ENCODE results near the gene HK1.
"Not testable (repeated sequence)": the region's sequence is repeated elsewhere in the genome, so short reads cannot be mapped to it uniquely, and the experiment has no call there.

The HK1 gene

DNA sequence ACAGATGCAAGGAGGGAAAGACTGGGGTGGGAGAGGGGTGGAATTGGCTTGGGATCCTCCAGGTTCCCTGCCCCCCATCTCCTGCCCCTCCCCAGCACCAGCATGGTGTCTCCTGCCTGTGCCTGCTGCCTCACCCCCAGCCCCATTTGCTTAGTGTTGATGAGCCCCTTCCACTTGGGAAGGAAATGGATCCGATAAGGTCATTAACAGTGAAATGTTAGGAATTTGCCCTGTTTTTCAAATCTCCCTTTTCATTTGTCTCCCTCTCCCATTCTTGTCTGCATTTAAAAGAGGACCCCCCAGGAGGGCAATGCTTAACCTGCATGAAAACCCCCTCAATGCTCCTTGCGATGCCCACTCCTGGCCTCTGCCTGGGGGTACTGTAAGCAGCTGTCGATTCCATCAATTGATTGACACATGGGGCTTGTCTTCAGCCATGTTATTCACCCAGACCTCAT, 51.5 kb downstream of the HK1 start:
- DNase-seq = no peak

DNA sequence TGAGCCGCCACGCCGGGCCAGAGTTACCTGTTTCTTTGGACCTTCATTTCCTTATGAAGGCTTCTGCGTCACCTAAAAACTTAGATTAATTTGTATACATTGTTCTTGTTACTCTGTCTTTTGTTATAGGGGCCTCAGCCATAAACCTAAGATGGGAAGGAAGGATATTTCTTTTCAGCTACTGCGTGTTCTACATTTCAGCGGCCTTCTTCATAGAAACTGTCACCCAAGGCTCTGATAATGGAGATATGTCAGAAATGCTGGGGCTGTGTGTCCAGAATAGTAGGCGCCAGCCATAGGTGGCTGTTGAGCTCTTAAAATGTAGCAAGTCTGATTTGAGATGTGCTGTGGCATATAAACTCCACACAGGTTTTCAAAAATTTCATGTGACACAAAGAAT, 52.9 kb downstream of the HK1 start:
- DNase-seq = no peak

DNA sequence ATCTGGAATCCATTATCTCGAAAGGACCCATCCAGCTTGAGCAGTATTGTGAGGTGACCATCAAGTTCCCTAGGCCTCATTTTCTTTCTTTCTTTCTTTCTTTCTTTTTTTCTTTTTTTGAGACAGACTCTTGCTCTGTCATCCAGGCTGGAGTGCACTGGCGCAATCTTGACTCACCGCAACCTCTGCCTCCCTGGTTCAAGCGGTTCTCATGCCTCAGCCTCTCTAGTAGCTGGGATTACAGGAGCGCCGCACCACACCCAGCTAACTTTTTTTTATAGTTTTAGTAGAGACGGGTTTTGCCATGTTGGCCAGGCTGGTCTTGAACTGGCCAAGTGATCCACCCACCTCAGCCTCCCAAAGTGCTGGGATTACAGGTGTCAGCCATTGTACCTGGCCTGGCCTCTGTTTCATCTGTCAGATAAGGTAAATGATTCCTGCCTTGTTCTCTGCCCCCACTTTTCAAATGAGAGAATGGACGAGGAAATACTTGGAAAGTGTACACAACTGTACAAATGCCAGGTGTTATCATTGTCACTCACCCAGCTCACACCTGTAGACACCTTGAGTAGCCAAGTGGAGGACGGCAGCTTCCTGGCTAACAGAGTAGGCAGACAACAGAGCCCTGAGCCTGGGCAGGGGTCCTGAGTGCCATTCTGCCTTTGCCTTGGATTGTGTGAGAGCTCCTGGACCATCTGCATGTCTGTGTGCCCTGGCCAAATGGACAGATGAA, 54.1 kb downstream of the HK1 start:
- DNase-seq = no peak

DNA sequence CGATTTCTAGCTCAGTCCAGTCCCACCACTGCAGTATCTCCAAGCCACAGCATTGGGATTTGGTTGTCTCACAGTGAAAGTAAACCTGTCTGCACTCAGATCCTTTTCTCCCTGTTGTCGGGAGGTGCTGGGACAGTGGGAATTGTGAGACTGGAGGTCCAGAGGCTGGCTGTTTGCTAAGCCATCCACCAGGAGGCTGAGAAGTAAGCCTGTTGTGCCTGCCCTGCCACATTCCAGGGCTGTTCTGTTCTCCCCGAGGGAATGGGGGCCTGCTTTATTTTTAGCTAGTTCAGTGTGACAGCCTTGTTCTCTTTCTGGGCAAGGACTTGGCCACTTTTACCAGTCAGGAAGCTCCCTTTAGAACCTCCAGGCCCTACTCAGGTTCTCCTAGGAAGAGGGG, 54.9 kb downstream of the HK1 start:
- no peak for DNase-seq

DNA sequence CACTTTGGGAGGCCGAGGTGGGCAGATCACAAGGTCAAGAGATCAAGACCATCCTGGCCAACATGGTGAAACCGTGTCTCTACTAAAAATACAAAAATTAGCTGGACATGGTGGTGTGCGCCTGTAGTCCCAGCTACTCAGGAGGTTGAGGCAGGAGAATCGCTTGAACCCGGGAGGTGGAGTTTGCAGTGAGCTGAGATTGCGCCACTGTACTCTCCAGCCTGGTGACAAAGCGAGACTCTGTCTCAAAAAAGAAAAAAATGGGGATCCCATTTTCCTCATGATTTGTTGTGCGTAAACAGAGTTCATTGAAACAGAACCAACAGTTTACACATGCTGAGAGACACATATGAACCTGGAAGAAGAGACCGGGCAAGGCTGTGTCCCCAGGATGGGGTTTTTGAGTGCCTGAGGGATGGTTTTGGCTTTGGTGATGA, 55.6 kb downstream of the HK1 start:
- not testable (repeated sequence) for DNase-seq

DNA sequence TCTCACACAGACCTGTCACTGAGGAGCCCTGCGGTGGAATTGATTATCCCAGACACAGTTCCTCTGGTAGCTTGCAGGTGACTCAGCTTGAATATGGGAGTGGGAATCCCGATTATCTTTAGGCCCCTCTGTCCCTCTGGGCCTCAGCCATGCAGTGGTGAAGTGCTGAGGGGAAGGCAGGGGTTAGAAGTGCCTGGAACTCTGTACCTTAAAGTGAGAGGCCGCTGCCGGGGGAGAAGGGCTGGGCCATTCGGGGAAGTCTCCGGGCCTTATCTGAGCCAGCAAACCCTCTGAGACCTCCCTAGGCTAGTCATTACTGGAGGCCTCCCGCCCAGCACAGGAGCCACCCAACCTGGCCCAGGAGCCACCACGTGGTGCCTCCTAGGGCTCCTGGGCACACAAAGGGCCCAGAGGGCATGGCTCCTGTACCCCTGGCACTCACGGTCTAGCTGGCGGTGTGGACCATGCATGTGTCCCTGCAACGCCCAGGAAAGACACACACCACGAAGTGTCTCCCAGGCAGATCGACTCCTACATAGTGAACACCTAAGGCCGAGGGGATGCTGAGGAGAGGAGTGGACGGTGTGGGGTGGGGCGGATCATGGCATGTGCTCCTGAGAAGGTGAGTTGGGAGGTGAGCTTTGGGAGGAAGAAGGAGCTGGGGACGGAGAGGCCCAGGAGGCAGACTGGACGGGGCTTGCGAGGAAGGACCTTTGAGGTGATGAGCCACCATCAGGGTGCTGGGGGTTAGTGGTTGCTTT, 56.2 kb downstream of the HK1 start:
- DNase-seq = peak; percentile 21

DNA sequence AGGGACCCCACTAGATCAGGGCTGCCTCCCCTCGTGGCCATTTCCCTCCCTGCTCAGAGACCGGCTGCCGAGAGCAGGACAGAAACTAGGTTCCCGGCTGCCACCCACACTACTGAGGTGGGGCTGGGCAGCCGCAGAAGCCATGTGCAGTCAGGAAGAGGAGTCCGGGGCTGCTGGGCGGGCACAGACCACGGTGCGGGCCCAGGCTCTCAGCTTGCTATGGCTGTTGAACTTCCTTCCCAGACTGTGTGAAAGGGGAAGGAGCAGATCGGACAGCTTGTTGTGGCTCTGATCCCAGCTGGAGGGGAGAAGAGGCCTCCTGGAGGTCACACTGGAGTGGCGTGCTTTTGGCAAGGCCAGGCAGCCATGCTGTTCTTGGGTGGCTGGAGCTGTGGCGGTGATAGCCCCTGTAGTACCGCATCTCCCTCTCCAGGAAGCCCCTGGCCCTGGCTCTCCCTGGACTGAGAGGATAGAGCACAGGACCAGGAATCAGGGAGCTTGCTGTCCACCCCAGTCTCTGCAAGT, 56.8 kb downstream of the HK1 start:
- no peak for DNase-seq

DNA sequence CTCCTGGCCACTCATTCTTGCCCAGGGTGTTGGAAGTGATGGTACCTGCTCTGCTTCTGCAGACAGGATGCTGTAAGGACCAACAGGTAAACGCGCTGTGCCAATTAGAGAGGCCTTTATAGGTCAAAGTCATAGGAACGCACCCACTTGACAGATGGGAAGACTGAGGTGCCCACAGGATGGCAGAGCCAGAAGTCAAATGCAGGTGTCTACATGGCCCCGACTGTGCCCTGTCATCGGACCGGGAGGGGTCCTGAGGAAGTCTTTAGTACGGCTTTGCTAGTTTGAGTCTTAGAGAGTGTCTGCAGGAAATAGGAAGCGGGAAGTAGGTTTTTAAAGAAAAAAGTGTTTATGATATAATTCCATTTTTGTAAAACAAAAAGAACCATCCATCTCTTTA, 57.3 kb downstream of the HK1 start:
- DNase-seq = no peak

DNA sequence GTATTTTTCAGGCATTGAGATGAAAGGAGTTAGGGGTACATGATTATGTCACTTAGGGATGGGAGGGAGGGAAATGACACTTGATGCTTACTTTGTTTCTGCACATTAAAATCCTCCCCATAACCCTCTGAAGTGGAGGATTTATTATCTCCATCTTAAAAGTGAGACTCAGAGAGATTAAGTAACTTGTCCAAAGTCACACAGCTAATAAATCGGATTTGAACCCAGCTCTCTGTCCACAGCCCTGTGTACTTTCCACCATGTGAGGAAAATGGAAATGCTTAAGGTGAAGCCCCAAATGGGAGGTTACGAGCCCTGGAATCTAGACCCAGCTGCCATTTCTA, 58.6 kb downstream of the HK1 start:
- DNase-seq = no peak

DNA sequence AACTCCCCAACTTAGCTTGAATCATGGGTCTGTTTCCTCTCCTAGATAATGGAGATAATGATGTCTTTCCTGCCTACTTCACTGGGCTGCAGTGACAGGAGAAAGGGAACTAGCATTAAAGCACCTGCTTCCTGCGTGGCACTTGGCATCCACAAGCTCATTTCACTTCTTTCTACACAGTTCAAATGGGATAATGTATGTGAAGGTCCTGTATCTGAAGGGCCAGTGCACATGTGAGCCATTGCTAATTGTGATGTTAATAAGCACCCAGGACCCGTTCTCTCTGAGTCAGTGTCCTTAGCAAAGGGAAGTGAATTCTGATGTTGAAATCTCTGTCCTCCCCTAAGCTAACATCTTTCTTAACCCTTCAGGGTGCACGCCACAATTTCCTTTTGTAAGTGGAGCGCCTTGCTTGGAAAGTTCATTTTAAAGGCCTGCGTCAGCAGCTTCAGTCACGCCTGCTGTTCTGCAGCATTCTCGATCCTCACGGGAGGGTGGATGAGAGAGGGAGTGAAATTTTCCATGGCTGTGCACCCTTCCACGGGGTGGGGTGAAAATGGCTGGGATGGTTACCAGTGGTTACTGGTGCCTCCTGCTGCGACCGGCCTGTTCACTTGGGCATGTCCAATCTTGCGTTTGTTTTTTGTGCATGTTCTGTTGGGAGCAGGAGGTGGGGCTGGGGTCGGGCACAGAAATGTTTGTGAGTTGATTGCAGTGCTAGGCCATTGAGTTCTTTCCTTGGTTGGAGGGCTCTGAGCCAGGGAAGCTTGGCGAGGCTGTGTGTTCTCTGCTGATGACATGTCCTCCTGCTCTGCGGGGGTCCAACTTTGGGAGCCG, 59.2 kb downstream of the HK1 start:
- peak; percentile 57 for DNase-seq

DNA sequence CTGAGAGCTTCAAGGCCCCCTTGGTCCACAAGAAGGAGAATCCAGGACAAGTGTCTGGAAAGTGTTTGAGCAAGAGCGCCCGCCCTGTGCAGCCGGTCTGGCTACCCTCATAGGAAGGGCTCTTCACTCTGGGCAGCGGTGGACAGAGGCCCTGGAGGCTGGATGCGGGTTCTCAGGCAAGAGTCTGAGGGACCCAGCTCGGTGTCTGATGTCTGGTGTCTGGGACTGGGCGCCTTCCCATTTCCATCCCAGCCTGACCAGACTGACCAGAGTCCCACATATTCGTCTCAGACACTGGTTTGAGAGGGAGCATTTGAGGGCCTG, 59.8 kb downstream of the HK1 start:
- DNase-seq = no peak

DNA sequence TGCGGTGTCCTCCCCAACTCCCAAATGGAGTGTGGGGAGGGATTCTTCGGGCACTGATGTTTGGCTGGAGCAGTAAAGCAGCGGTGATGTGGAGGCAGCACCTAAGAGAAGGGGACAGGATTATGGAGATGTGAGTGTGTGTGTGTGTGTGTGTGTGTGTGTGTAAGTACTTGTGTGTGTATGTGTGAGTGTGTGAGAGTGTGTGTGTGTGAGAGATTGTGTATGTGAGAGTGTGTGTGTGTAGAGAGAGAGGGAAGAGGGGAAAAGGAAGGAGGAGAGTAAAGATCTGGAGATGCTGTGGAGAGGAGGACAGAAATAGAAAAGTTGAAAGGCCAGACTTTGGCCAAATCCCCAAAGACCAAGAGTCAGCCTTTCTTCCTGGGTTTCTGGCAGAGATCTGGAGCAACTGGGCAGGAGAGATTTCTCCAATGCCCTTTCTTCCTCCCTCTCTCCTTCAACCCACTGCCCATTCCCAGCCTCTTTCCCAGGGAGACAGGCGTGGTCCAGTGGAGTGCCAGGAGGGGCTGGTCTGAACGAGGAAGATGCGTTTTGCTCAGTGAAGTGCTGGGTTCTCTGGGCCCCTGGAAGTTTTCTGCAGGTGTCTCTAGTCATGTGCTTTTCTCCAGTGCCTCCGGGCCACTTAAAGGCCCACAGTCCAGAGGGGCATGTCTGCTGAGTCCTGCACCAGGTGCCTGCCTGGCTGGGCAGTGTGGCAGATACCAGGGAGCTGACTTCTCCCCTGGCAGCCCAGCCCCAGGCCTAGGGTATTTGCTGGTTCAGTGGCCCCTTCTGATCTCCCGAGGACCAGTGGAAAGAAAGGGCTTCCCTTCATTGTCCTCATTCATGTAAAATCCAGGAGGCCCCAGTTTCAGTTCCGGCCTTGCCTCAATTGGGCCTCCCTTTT, 60.5 kb downstream of the HK1 start:
- DNase-seq = no peak

DNA sequence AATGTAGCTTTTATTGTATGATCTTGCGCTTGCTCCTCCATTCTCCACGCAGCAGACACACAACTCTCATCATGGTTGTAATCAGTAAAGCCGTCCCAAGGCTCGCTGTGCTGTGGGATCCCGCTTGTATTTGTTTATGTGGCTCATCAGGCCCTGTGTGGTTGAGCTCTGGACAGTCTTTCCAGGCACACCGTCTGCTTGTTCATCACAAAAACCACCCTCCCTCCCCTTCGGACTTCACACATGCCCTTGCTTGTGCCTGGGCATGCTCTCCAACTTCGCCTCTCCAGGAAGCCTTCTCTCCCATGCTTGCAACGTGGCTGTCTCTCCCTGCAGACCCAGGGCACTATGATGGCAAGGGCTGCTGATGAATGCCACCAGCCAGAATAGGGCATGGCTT, 62.4 kb downstream of the HK1 start:
- DNase-seq = no peak

DNA sequence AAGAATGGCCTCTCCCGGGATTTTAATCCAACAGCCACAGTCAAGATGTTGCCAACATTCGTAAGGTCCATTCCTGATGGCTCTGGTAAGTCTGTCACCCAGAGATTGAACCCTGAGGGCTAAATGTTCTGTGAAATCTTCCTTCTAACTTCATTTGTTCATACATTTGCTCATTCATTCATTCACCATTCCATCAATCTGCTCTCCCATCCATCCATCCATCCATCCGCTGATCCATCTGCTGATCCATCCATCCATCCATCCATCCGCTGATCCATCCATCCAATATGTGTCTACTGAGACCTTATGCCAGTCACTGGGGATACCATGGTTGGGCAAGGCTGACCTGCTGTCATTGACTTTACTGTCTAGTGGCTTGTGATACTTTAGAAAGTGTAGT, 65.6 kb downstream of the HK1 start:
- DNase-seq = no peak

DNA sequence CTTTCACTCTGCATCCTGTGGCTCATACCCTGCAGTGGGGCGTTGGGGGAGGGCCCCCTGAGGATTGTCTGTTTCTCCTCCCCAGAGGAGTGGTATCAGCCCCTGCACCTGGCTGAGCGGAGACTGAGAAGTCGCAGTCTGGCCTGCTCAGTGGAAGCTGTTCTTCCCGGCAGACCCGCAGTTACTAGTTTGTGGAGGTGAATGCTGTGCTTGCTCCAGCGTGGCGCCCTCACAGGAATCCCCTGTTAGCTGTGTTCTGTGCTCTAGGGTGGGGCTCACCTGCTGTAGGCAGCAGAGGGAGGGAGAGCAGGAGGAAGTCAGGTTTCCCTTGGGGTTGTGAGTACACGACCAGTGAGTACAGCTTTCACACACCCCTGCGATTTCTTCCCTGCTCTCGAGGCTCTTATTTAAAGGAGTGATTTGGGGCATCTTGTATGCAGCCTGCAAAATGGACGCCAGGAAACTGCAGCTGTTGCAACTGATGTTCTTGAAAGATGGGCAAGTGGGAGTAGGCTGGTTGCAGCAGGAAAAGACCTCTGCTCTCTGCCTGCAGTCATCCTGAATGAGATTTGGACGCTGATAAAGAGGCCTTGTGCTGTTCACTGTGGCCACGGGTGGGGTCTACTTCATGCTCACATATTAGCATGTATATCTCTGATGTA, 66.4 kb downstream of the HK1 start:
- DNase-seq = no peak

DNA sequence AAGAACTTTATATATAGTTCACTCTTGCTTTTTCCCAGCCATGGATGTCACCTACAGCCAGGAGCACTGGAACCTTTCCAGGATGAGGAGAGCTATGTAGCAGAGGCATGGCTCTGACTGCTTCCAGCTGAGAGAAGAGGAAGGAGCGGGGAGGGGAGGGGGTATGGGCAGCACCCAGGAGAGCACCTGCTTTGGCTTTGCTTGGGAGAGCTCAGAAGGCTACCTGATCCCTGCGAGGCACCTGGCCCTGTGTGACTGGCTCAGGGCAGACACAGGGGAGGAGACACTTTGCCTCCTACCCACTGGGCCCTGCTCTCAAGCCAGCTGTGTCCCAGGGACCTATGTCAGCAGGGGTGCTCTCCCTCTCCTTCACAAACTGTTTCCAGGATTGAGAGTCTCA, 67.1 kb downstream of the HK1 start:
- DNase-seq = no peak

DNA sequence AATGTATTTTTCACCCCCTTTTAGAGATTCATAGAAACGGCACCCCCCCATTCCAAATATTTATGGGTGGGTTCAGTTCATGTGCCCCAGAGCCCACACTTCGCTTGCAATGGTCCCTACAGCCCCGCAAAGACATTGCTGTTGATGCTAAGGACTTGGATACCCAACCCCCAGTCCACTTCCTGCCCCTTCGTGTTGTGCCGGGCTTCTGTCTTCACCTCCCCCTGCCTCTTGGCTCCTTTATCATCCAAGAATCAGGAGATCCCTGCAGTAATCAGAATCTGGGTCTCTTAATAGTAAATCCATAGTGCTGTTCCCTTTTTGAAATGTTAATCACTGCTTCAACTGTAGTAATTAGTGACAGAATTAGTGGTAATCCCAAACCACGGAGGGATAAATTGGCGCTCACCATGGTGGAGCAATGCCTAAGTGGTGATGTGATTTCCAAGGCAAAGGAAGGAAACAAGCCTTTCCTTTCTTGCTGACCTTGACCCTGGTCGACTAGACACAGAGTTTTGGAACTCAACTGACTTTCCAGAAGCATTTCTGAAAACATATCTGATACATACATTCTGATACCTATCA, 67.7 kb downstream of the HK1 start:
- no peak for DNase-seq

DNA sequence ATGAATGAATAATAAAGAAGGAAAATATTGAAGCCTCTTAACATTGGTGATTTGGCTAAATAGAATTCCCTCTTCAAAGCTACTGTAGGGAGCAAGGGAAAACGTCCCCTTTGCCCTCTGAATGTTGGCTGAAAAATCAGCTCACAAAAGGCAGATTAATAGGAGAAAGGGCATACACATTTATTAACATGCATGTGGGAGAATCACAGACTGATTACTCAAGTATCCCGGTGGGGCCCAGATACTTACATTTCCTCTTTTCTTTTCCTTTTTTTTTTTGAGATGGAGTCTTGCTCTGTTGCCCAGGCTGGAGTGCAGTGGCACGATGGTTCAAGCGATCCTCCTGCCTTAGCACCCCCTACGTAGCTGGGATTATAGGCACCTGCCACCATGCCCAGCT, 68.5 kb downstream of the HK1 start:
- no peak for DNase-seq

DNA sequence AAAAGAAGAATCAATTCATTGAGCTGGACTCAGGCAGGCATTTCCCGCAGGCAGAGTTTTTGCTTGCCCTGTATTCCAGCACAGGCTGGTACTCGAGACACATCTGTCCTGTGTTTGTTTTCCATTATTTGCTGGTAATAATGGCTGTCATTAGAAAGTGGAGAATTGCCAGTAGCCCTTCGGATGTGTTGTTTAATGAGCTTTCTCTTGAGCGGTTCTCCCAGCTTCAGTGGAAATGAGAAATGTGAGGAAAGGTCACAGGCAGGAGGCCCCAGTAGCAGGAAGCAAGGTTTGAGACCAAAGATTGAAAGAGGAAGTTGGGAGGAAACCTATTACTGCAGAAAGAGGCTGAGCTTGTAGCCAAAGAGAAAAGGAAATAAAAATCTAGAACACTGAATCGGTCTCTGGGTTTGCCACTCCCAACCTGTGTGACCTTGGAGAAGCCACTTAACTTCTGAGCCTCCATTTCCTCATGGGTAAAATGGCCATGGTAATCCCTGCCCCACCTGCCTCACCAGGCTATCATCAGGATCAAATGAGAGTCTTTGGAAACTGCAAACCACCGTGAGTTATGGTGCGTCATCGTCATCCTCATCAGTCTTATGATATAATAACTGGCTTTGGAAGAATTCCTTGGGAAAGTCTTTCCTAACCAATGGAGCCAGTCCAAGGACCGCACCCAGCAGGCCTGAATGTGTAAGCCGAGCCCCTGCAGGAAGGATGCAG, 70.7 kb downstream of the HK1 start:
- peak; percentile 69 for DNase-seq

DNA sequence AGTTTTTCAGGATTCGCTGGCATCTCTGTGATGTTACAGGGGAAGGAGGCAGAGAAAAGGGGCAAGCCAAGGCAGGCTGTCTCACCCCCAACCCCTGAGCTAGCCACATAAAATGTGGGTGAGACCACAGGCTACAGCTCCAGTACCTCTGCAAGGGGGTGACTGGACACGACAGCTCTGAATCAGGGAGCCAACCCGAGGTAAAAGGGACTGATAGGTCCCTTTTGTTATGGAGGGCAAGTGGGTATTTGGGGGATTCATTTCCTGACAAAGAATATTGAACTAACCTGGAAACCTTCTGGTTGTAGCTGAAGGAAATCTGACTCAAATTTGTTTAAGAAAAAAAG, 71.2 kb downstream of the HK1 start:
- no peak for DNase-seq

DNA sequence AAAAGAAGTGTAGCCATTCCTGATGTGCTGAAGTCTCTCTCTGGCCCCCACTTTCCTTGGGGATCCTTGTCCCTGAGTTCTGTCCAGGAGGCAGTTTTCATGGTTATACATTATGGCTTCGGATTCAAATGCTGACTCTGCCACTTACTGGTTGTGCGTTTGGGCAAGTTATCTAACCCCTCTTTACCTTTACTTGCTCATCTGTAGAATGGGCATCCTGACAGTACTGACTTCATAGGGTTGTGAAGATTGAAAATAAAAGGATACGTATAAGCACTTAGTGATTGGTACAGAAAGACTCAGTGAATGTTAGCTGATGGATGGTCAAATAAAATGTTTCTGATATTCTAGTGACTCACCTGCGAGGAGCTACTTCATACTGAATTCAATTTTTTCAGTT, 73.3 kb downstream of the HK1 start:
- DNase-seq = no peak

Measured in T1000 (cell line).